Heart right ventricle (tissue), 16 donors: Measurements from ENCODE around the gene SMURF2. TPM values are rescaled to one million over a fixed set of nuclear protein-coding genes. Genes with fewer than 3 reads are reported as not detected.

Experiments
- ATAC-seq, 8 donors: fragments of 200-7000 bp; cut with Tn5 transposase; one replicate each; pipeline ENCODE4 v1.9.1; 2020; ENCODE audit warnings: mild to moderate bottlenecking in 8 of 8, moderate library complexity in 8 of 8, moderate number of reproducible peaks in 1 of 8
- DNase-seq, 2 donors: peaks; one replicate each; pipeline ENCODE4 v3.0.0-alpha.2; 2020
- H3K27ac ChIP-seq, 10 donors: fragments of 200-600 bp; sonication (generic) in 2 of 10; one replicate each; pipeline versions ENCODE4 v1.5.0 to v1.8.0; 2020 to 2022; ENCODE audit warnings: mild to moderate bottlenecking in 3 of 10
- H3K27me3 ChIP-seq, 7 donors: fragments of 200-600 bp; one replicate each; pipeline ENCODE4 v1.8.0; 2021 to 2022; ENCODE audit warnings: mild to moderate bottlenecking in 2 of 7
- H3K36me3 ChIP-seq, 9 donors: fragments of 200-600 bp; sonication (generic) in 1 of 9; one replicate each; pipeline versions ENCODE4 v1.5.0 to v1.8.0; 2020 to 2022; ENCODE audit warnings: mild to moderate bottlenecking in 2 of 9
- H3K4me1 ChIP-seq, 9 donors: fragments of 200-600 bp; sonication (generic) in 1 of 9; one replicate each; pipeline versions ENCODE4 v1.5.0 to v1.8.0; 2020 to 2022; ENCODE audit warnings: mild to moderate bottlenecking in 4 of 9
- H3K4me3 ChIP-seq, 10 donors: fragments of 200-600 bp; sonication (generic) in 2 of 10; one replicate each; pipeline versions ENCODE4 v1.5.0 to v1.8.0; 2020 to 2022; ENCODE audit warnings: mild to moderate bottlenecking in 7 of 10, moderate library complexity in 2 of 10
- H3K9me3 ChIP-seq, 11 donors: fragments of 200-600 bp in 10 of 11; sonication (generic) in 2 of 11; one replicate each; pipeline versions ENCODE4 v1.5.0 to v1.8.0; 2013 to 2022; ENCODE audit warnings: mild to moderate bottlenecking in 2 of 11, control low read depth in 1 of 11, moderate library complexity in 1 of 11
- CTCF ChIP-seq, 9 donors: fragments of 200-600 bp; sonication (generic) in 2 of 9; IDR thresholded peaks; one replicate each; pipeline versions ENCODE4 v1.5.0 to v1.8.0; 2021 to 2022; ENCODE audit warnings: antibody characterized with exemption in 9 of 9, mild to moderate bottlenecking in 5 of 9, moderate library complexity in 1 of 9
- WGBS, 2 donors: extraction: QIAGEN DNeasy Blood & Tissue Kit; methylation state at CpG; one replicate each; pipeline ENCODE4 v1.1.7; 2013; ENCODE audit warnings: inconsistent platforms in 1 of 2; 5-methylcytosine and 5-hydroxymethylcytosine counted together
- intact Hi-C, 10 donors: fragments of 100-400 bp; cut with DNase I; formaldehyde crosslinking; loops; one replicate each; pipeline versions ENCODE4 v1.11.1 to v1.14.2; 2022
- polyA plus RNA-seq, 2 donors: library from polyadenylated mRNA; stranded (reverse); fragments of 200-250 nt; gene quantifications; one replicate each; pipeline ENCODE4 v1.2.3, GENCODE V29; 2013
- total RNA-seq, 10 donors: library from RNA; stranded (reverse); fragmentation: NEBNext Ultra II Directional in 3 of 10; extraction: Animal tissue kit (Norgen Biotek cat#: 25700) in 3 of 10; gene quantifications; one replicate each; pipeline versions ENCODE4 v1.2.1 to v1.2.4, GENCODE V29; 2021 to 2023
- donor health status: Arrhythmogenic right ventricular cardiomyopathy.
- donor health status: ischemic (EF 13 %, LVEDD 7.1; RV severe dilation, severe dysfunction).
- donor health status: healthy with polysubstance abuse.
- donor health status: DM: no; HTN: yes; CAD: no.
- donor health status: DM: no; HTN: no; CAD: no.
- donor health status: ischemic (EF 25% LVEDD 6.9; RV normal size, moderate dysfunction).
- donor health status: ischemic (EF 25% LVEDD 5.7; RV mildly dilated, moderate dysfunction).
- donor health status: healthy.
- donor health status: DM: yes; HTN: yes; CAD: no.
- donor health status: Ischemic cardiomyopathy.
- donor health status: ischemic (EF 35%, LVEDD 5.7; RV mildly dilated, moderate dysfunction).
- donor health status: nonischemic (EF 11% LVEDD 7.7; RV severe dilation, severe dysfunction).
- donor health status: DM: yes; HTN: yes; CAD: no.
- donor health status: PGD.
- donor health status: ischemic (EF 29% LVEDD 5.4; RV normal size, mild dysfunction).
- donor health status: nonischemic (EF 23%, LVEDD 6.1; RV moderate dilation, normal function).

The SMURF2 gene
- total and polyA plus RNA-seq, 12 donors, result 4.0 to 15.5 (median 12.2) TPM

DNA sequence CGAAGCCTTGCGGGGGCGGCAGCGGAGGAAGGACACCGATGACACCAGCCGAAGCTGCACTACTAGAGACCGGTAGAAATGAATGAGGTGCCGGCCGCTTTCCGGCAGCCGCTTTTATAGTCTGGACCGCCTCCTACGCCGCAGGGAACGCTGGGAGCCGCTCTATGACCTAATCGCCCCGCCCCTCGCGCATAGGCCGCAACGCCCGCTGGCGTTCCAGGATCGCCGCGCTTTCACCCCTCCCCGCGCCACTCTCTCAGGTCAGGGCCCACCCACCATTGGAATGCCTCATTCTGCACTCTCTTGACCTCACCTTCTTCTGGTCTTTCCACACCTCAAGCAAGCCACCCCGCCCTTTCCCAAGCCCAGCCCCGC, 155.9 kb downstream of the SMURF2 start, which contains the start of gene DDX5:
Gene DDX5, minus strand, starts transcription at position 89 of the 375 bp plus-strand sequence. CDS start 170 bp downstream, outside the sequence.
- no peak for TF ChIP-seq CTCF (IDR thresholded peaks at IDR 0.05)
- Histone ChIP-seq H3K27ac (peak within 1 kb of the TSS; percentile 86 to 100 (median 99)), H3K9me3 (no peaks in the 10 kb centered on the region), H3K4me3 (peak within 1 kb of the TSS; percentile 72 to 99 (median 91)), H3K27me3 (no peaks in the 10 kb centered on the region), H3K36me3 (peaks cover 0 to 65% (median 45%) of the 10 kb centered on the region in 9 donors), H3K4me1 (peaks cover 8 to 67% (median 58%) of the 10 kb centered on the region in 9 donors)
- DNase-seq (peak; percentile 97 to 98), ATAC-seq (peak; percentile 82 to 92 (median 88))
- intact Hi-C loops, result loop anchor here in 4 of 10 donors (1.0 to 10.0 kb wide), 3 partner anchors 9 to 681 kb away; partner anchors contain the start of genes FTSJ3 (in 1 of the 4), POLG2 (in 1 of the 4) and PSMC5 (in 1 of the 4)
- 0 to 1% methylated on average over 31 of the region's 31 CpGs for WGBS, 2 donors

DNA sequence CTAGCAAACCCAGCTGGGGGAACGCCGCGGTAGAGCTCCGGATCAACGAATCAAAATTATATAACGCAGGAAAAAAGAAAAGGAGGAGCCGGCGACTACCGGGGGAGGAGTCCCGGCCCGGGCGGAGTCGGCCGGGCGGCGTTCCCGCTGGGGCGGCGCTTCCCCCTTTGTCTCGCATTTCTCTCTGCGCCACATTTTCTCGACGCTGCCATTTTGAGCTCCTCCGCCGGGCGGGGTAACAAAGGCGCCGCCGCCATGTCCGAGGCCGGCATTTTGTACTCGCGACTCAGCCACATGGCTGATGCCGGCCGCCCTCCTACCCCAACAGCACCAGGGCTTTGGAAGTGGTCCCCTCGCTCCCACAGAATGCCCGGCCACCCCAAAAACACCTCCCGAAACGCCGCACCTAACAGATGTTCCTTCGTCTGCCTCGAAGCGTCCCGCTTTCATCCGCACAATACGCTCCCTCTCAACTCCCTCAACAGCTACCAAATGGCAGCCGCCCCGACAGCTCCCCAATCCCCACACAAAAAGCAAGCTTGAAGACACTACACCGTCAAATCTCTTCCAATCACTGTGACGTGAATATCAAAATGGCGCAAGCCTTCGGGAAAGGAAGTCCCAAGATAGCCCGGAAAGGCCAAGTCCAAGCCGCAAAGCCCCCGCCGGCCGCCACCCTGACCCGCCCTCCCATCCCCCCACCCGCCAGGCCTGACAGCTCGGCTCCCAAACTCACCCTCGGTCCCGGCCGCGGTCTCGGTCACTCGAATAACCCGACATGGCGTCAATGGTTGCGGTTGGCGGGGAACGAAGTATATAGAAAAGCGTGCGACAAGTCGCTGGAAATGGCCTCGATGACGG, 156.5 kb downstream of the SMURF2 start:
- peak; percentile 90 to 94 for DNase-seq
- H3K27ac ChIP-seq, result peak overlapping the region; percentile 86 to 100 (median 99)
- ATAC-seq, result peak; percentile 53 to 84 (median 80)
- peaks cover 8 to 72% (median 64%) of the 10 kb centered on the region in 9 donors for H3K4me1 ChIP-seq
- no peaks in the 10 kb centered on the region for H3K9me3 ChIP-seq
- H3K4me3 ChIP-seq, result peak overlapping the region; percentile 72 to 99 (median 91)
- H3K27me3 ChIP-seq, result no peaks in the 10 kb centered on the region
- peaks cover 0 to 65% (median 46%) of the 10 kb centered on the region in 9 donors for H3K36me3 ChIP-seq
- intact Hi-C loops, result loop anchor here in 4 of 10 donors (1.0 to 10.0 kb wide), 3 partner anchors 8 to 681 kb away; partner anchors contain the start of genes FTSJ3 (in 1 of the 4), POLG2 (in 1 of the 4) and PSMC5 (in 1 of the 4)
- peak in 1 of 9 donors; percentile 9 for TF ChIP-seq CTCF (IDR thresholded peaks at IDR 0.05)
- 1% methylated on average over 76 of the region's 76 CpGs for WGBS, 2 donors

GRCh38 chr17:64504769-64505339, 157.3 kb downstream of the SMURF2 start:
- Histone ChIP-seq H3K27ac (peak overlapping the region; percentile 86 to 100 (median 99)), H3K4me1 (peaks cover 8 to 73% (median 68%) of the 10 kb centered on the region in 9 donors), H3K9me3 (no peaks in the 10 kb centered on the region), H3K36me3 (peaks cover 0 to 65% (median 48%) of the 10 kb centered on the region in 9 donors), H3K27me3 (no peaks in the 10 kb centered on the region), H3K4me3 (peak overlapping the region; percentile 72 to 99 (median 91))
- WGBS, 2 donors, result 1% methylated on average over 13 of the region's 13 CpGs
- DNase-seq (peak in 1 of 2 donors; percentile 34), ATAC-seq (no peak)
- TF ChIP-seq CTCF (IDR thresholded peaks at IDR 0.05), result no peak
- intact Hi-C loops, result loop anchor here in 3 of 10 donors (5.0 to 10.0 kb wide), 2 partner anchors 83 to 680 kb away; partner anchors contain the start of genes FTSJ3 (in 1 of the 3) and PSMC5 (in 1 of the 3)
